IMR-90 (cell line): ENCODE data around the gene TXNRD1. TPM values are rescaled to one million over a fixed set of nuclear protein-coding genes. Genes with fewer than 3 reads are reported as not detected.

Experiments used
- ATAC-seq: fragments of 200-7000 bp; cut with Tn5 transposase; 2 replicates; pipeline ENCODE4 v1.9.1; 2020; ENCODE audit warnings: low read depth, mild to moderate bottlenecking, moderate library complexity
- BruUV-seq: library from RNA; stranded (reverse); fragments of 400-500 nt; replicated peaks from 2 replicates; lab custom pipeline; 2021; lab: Mats Ljungman, UMichigan
- CTCF ChIA-PET: fragments of 300-600 bp; formaldehyde crosslinking; extraction: SDS; loops from one replicate; lab custom pipeline; 2021; ENCODE audit warnings: antibody characterized with exemption; lab: Yijun Ruan, JAX
- POLR2A ChIA-PET: fragments of 300-600 bp; sonication (Branson Sonifier 250); formaldehyde crosslinking; loops from one replicate; lab custom pipeline; 2022; ENCODE audit warnings: antibody characterized with exemption; ENCODE audit not compliant: unreplicated experiment; lab: Charles Lee
- DNase-seq: peaks from one replicate; pipeline ENCODE4 v3.0.0; 2013
- H2AFZ ChIP-seq: replicated peaks from 2 replicates; pipeline ENCODE3; 2013; ENCODE audit warnings: low read length, mild to moderate bottlenecking; ENCODE audit not compliant: poor library complexity
- H2AK5ac ChIP-seq: 2 replicates; pipeline ENCODE4 v1.6.1; 2013; ENCODE audit warnings: low read depth, low read length, inconsistent platforms
- H2AK9ac ChIP-seq: replicated peaks from 2 replicates; pipeline ENCODE3; 2013; ENCODE audit warnings: mild to moderate bottlenecking, low read depth, low read length, moderate library complexity; ENCODE audit not compliant: poor library complexity
- H2BK120ac ChIP-seq: 2 replicates; pipeline ENCODE4 v1.6.1; 2013; ENCODE audit warnings: low read depth, low read length, inconsistent platforms
- H2BK15ac ChIP-seq: 3 replicates; pipeline ENCODE4 v1.6.1; 2013; ENCODE audit warnings: low read depth, low read length, inconsistent platforms
- H2BK20ac ChIP-seq: 2 replicates; pipeline ENCODE4 v1.6.1; 2013; ENCODE audit warnings: low read depth, mild to moderate bottlenecking, inconsistent platforms, low read length, moderate library complexity
- H2BK5ac ChIP-seq: 2 replicates; pipeline ENCODE4 v1.6.1; 2013; ENCODE audit warnings: mild to moderate bottlenecking, low read depth, low read length, inconsistent platforms; ENCODE audit not compliant: poor library complexity, severe bottlenecking
- H3K14ac ChIP-seq: replicated peaks from 2 replicates; pipeline ENCODE4 v1.6.1; 2013; ENCODE audit warnings: low read depth, low read length, inconsistent platforms
- H3K18ac ChIP-seq: 2 replicates; pipeline ENCODE4 v1.6.1; 2013; ENCODE audit warnings: low read depth, low read length, control low read depth
- H3K23ac ChIP-seq: 2 replicates; pipeline ENCODE4 v1.6.1; 2013; ENCODE audit warnings: low read depth, low read length, inconsistent platforms
- H3K27ac ChIP-seq: 2 replicates; pipeline ENCODE4 v1.5.1; 2013; ENCODE audit warnings: mild to moderate bottlenecking, control low read depth, low read length; ENCODE audit not compliant: insufficient read depth
- H3K27me3 ChIP-seq: 2 replicates; pipeline ENCODE4 v1.6.1; 2013; ENCODE audit warnings: low read length; ENCODE audit not compliant: control insufficient read depth, insufficient read depth
- H3K36me3 ChIP-seq: 2 replicates; pipeline ENCODE4 v1.6.1; 2013; ENCODE audit warnings: low read length, mixed read lengths; ENCODE audit not compliant: control insufficient read depth, insufficient read depth
- H3K4ac ChIP-seq: 2 replicates; pipeline ENCODE4 v1.6.1; 2013; ENCODE audit warnings: low read depth, low read length, inconsistent platforms
- H3K4me1 ChIP-seq: 2 replicates; pipeline ENCODE4 v1.6.1; 2013; ENCODE audit warnings: low read length, mixed read lengths; ENCODE audit not compliant: control insufficient read depth, insufficient read depth
- H3K4me2 ChIP-seq: 2 replicates; pipeline ENCODE4 v1.6.1; 2013; ENCODE audit warnings: low read depth, mild to moderate bottlenecking, control low read depth, low read length, moderate library complexity
- H3K4me3 ChIP-seq: 2 replicates; pipeline ENCODE4 v1.5.1; 2013; ENCODE audit warnings: low read depth, mild to moderate bottlenecking, control low read depth, low read length, moderate library complexity; ENCODE audit not compliant: insufficient read depth
- H3K56ac ChIP-seq: 2 replicates; pipeline ENCODE4 v1.6.1; 2013; ENCODE audit warnings: low read length, inconsistent platforms; ENCODE audit not compliant: insufficient read depth; ENCODE audit errors: extremely low read depth
- H3K79me1 ChIP-seq, 2 experiments: 2 replicates each; pipeline ENCODE4 v1.6.1; 2013; ENCODE audit warnings: low read length in 2 of 2, inconsistent platforms in 1 of 2, low read depth in 1 of 2
- H3K9ac ChIP-seq: 2 replicates; pipeline ENCODE4 v1.6.1; 2013; ENCODE audit warnings: low read depth, low read length, control low read depth
- H3K9me1 ChIP-seq: 2 replicates; pipeline ENCODE4 v1.6.1; 2013; ENCODE audit warnings: low read length, inconsistent platforms; ENCODE audit not compliant: insufficient read depth
- H3K9me3 ChIP-seq: 2 replicates; pipeline ENCODE4 v1.6.1; 2013; ENCODE audit warnings: low read length; ENCODE audit not compliant: control insufficient read depth, insufficient read depth
- H4K20me1 ChIP-seq: 2 replicates; pipeline ENCODE4 v1.6.1; 2013; ENCODE audit warnings: low read length, inconsistent platforms; ENCODE audit not compliant: insufficient read depth
- H4K5ac ChIP-seq: 2 replicates; pipeline ENCODE4 v1.6.1; 2013; ENCODE audit warnings: mild to moderate bottlenecking, low read depth, low read length, control low read depth
- H4K8ac ChIP-seq, 2 experiments: 2 replicates each; pipeline ENCODE4 v1.6.1; 2013; ENCODE audit warnings: low read depth in 2 of 2, low read length in 2 of 2, control low read depth in 1 of 2, inconsistent platforms in 1 of 2
- H4K91ac ChIP-seq: 2 replicates; pipeline ENCODE4 v1.6.1; 2013; ENCODE audit warnings: low read depth, low read length, inconsistent platforms; ENCODE audit not compliant: insufficient read depth
- MAFK ChIP-seq: IDR thresholded peaks from 2 replicates; pipeline ENCODE4 v1.6.1; 2012; ENCODE audit warnings: low read depth, low read length, improper control_type of control experiment
- MXI1 ChIP-seq: IDR thresholded peaks from 2 replicates; pipeline ENCODE4 v1.6.1; 2012; ENCODE audit warnings: low read depth, mild to moderate bottlenecking, low read length, moderate library complexity, borderline replicate concordance
- RCOR1 ChIP-seq: IDR thresholded peaks from 2 replicates; pipeline ENCODE4 v1.6.1; 2012; ENCODE audit warnings: mild to moderate bottlenecking, low read length, improper control_type of control experiment; ENCODE audit not compliant: insufficient replicate concordance
- WGBS, 2 experiments: methylation state at CpG; one replicate each; pipeline versions ENCODE4 v1.1.5 to v1.1.7; 2013; ENCODE audit warnings: missing lambda C conversion rate in 2 of 2; ENCODE audit not compliant: insufficient read length in 1 of 2; ENCODE audit errors: extremely low coverage in 2 of 2; 5-methylcytosine and 5-hydroxymethylcytosine counted together
- dilution Hi-C: fragments of 300-500 bp; cut with HindIII; formaldehyde crosslinking; loops from one replicate; pipeline ENCODE4 v1.14.3; 2018; ENCODE audit warnings: low sequenced_read_pairs; ENCODE audit not compliant: unreplicated experiment
- in situ Hi-C: fragments of 300-500 bp; cut with MboI; formaldehyde crosslinking; loops from 3 replicates; pipeline ENCODE4 v1.14.3; 2019; ENCODE audit warnings: low sequenced_read_pairs, inconsistent platforms, mixed read lengths
- intact Hi-C: fragments of 100-400 bp; cut with micrococcal nuclease; formaldehyde crosslinking; loops from 2 replicates; pipeline ENCODE4 v1.10.0; 2022
- polyA plus RNA-seq, 3 experiments: library from polyadenylated mRNA; depleted of rRNA; stranded (reverse); fragments of >200 nt; gene quantifications; 2 replicates each; pipeline ENCODE4 v1.2.3, GENCODE V29; 2012; ENCODE audit warnings: low replicate concordance in 1 of 3
- total RNA-seq: library from RNA; depleted of rRNA; stranded (reverse); fragments of >200 nt; gene quantifications from 2 replicates; pipeline ENCODE4 v1.2.3, GENCODE V29; 2012

Gene TXNRD1
- total and polyA plus RNA-seq, 2 of the 4 experiments (the other 2 are of a cell fraction): 379 to 582 TPM

DNA sequence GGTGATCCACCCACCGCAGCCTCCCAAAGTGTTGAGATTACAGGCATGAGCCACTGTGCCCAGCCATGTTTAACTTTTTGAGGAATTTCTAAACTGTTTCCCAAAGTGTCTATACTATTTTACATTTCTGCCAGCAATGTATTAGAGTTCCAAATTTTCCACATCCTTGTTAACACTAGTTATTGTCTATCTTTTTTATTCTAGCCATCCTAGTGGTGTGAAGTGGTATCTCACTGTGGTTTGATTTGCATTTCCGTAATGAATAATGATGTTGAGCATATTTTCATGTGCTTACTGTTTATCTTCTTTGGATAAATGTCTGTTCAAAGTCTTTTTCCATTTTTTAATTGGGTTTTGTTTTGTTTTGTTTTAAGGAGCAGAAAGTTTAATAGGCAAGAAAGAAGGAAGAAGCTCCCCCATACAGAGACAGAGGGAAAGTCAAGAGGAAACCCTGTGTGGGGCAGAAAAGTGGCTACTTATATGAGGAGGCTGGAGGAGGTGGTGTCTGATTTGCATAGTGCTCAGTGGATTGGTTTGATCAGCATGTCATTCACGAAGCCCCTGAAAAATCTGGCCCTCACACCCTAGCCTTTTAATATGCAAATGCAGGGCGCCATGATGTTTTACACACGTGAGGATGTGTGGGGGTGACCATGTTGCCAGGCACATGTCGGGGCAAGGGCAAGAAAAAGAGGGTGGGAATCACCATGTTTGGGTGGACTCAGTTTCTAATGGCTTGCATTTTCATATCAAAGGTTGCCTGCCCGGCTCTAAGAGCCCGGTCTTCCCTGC is 14.9 kb downstream of the TXNRD1 start:
- no peak overlapping the region for H3K4me2 ChIP-seq
- H3K4me3 ChIP-seq: no peak overlapping the region
- CTCF ChIA-PET: no interaction called here
- no CpG with 5 or more reads among the region's 8 CpGs for WGBS, 2 experiments
- H4K5ac ChIP-seq: no peak overlapping the region
- H3K4me1 ChIP-seq: no peaks in the 10 kb centered on the region
- H2AK5ac ChIP-seq: no peak overlapping the region
- no peak overlapping the region for H3K4ac ChIP-seq
- in situ Hi-C loops (no loop called here), dilution Hi-C loops (no loop called here), intact Hi-C loops (no loop called here)
- H2BK15ac ChIP-seq: no peak overlapping the region
- H2BK20ac ChIP-seq: no peak overlapping the region
- H3K27ac ChIP-seq: no peak overlapping the region
- no peak overlapping the region for H3K9ac ChIP-seq
- POLR2A ChIA-PET: no interaction called here
- no peak overlapping the region for H4K8ac ChIP-seq
- ATAC-seq (no peak), DNase-seq (no peak)
- H3K18ac ChIP-seq: no peak overlapping the region
- H2BK120ac ChIP-seq: no peak overlapping the region
- no TSS peak for BruUV-seq
- no peaks in the 10 kb centered on the region for H3K36me3 ChIP-seq
- no peak overlapping the region for H2AFZ ChIP-seq
- no peak overlapping the region for H2BK5ac ChIP-seq
- no peak overlapping the region for H3K14ac ChIP-seq
- H3K9me3 ChIP-seq: peaks cover 24% of the 10 kb centered on the region
- H3K27me3 ChIP-seq: no peaks in the 10 kb centered on the region
- no peak overlapping the region for H4K91ac ChIP-seq
- H4K20me1 ChIP-seq: no peaks in the 10 kb centered on the region
- H3K79me1 ChIP-seq: no peaks in the 10 kb centered on the region
- no peak overlapping the region for H3K56ac ChIP-seq
- H3K23ac ChIP-seq: no peak overlapping the region
- no peak overlapping the region for H2AK9ac ChIP-seq
- TF ChIP-seq MAFK: no peak
- TF ChIP-seq MXI1: no peak
- no peak for TF ChIP-seq RCOR1
- H3K9me1 ChIP-seq: no peaks in the 10 kb centered on the region
